Lower lobe of right lung (tissue), 2 donors: Measurements from ENCODE around the gene PPIH. TPM values are rescaled to one million over a fixed set of nuclear protein-coding genes. Genes with fewer than 3 reads are reported as not detected.
A peak's percentile ranks its signal among the peaks of the same experiment; 100 is the strongest.

Experiments used
- ATAC-seq, 2 donors: fragments of 200-7000 bp; cut with Tn5 transposase; one replicate each; pipeline ENCODE4 v1.9.1; 2020 to 2022; ENCODE audit warnings: mild to moderate bottlenecking in 2 of 2, moderate library complexity in 2 of 2
- DNase-seq: peaks from one replicate; pipeline ENCODE4 v3.0.0-alpha.2; 2020
- H3K27ac ChIP-seq: fragments of 200-600 bp; one replicate; pipeline ENCODE4 v1.8.0; 2022
- H3K27me3 ChIP-seq: fragments of 200-600 bp; one replicate; pipeline ENCODE4 v1.8.0; 2022; ENCODE audit warnings: low read depth
- H3K36me3 ChIP-seq: fragments of 200-600 bp; one replicate; pipeline ENCODE4 v1.8.0; 2022; ENCODE audit warnings: mild to moderate bottlenecking
- H3K4me1 ChIP-seq: fragments of 200-600 bp; one replicate; pipeline ENCODE4 v1.8.0; 2022
- H3K4me3 ChIP-seq: fragments of 200-600 bp; one replicate; pipeline ENCODE4 v1.8.0; 2022; ENCODE audit warnings: mild to moderate bottlenecking
- H3K9me3 ChIP-seq: fragments of 200-600 bp; one replicate; pipeline ENCODE4 v1.8.0; 2022
- intact Hi-C: fragments of 100-400 bp; cut with DNase I; formaldehyde crosslinking; loops from one replicate; pipeline ENCODE4 v1.11.0; 2022
- total RNA-seq: library from RNA; stranded (reverse); fragmentation: NEBNext Ultra II Directional; extraction: Animal tissue kit (Norgen Biotek cat#: 25700); gene quantifications from one replicate; pipeline ENCODE4 v1.2.1, GENCODE V29; 2021
- TF ChIP-seq, protein P1 (sequence below): fragments of 200-600 bp; IDR thresholded peaks from one replicate; pipeline ENCODE4 v1.8.0; 2022; ENCODE audit warnings: antibody characterized with exemption, mild to moderate bottlenecking
- donor health status: DM: no; HTN: yes; CAD: no; lungs with severe emphysema.

PPIH gene
- total RNA-seq, 1 donor from 2014 or later, result 25.1 TPM

DNA sequence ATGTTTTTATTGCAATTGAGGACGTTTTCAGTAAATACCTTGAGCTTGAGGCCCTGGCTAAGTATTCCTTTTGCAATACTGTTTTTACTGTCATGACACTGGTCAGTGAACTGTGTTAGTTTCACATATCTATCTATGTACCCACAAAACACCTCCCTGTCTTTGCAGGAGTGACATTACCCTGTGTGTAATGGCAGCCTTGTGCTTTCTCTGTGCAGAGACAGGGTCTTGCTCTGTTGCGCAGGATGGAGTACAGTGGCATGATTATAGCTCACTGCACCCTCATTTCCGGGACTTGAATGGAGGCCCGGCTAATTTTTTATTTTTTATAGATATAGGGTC lies 32.9 kb downstream of the PPIH start:
- Histone ChIP-seq H3K27me3 (no peaks in the 10 kb centered on the region), H3K9me3 (no peaks in the 10 kb centered on the region), H3K4me1 (peaks cover 79% of the 10 kb centered on the region), H3K4me3 (no peak overlapping the region), H3K27ac (no peak overlapping the region), H3K36me3 (peaks cover 29% of the 10 kb centered on the region)
- intact Hi-C loops, result no loop called here
- TF ChIP-seq, protein P1, sequence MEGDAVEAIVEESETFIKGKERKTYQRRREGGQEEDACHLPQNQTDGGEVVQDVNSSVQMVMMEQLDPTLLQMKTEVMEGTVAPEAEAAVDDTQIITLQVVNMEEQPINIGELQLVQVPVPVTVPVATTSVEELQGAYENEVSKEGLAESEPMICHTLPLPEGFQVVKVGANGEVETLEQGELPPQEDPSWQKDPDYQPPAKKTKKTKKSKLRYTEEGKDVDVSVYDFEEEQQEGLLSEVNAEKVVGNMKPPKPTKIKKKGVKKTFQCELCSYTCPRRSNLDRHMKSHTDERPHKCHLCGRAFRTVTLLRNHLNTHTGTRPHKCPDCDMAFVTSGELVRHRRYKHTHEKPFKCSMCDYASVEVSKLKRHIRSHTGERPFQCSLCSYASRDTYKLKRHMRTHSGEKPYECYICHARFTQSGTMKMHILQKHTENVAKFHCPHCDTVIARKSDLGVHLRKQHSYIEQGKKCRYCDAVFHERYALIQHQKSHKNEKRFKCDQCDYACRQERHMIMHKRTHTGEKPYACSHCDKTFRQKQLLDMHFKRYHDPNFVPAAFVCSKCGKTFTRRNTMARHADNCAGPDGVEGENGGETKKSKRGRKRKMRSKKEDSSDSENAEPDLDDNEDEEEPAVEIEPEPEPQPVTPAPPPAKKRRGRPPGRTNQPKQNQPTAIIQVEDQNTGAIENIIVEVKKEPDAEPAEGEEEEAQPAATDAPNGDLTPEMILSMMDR, result no peak
- DNase-seq, result no peak
- no peak for ATAC-seq

DNA sequence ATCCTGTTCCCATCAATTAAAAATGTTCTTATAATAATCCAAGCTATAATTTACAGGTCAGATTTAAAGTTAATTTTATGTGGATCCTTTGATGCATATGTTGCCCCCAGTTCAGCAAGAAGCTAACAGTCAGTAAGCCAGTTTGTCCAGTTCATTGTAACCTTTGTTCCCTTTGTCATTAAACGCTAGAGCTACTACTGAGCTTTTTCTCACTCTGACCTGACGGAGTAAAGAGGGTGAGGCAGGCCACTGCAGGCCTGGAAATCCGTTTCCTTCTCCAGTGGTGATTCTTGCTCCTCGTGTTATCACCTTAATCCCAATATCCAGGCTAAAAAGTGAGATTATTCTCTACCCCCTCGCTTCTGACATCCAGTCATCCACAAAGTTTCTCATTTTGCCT lies 34.2 kb downstream of the PPIH start:
- intact Hi-C loops, result no loop called here
- ATAC-seq (peak in 1 of 2 donors; percentile 22), DNase-seq (no peak)
- Histone ChIP-seq H3K27ac (peak overlapping the region; percentile 13), H3K4me3 (no peak overlapping the region), H3K9me3 (no peaks in the 10 kb centered on the region), H3K36me3 (peaks cover 37% of the 10 kb centered on the region), H3K4me1 (peaks cover 66% of the 10 kb centered on the region), H3K27me3 (no peaks in the 10 kb centered on the region)
- TF ChIP-seq, protein P1, result no peak

- peaks cover 37% of the 10 kb centered on the region for H3K36me3 ChIP-seq
- peaks cover 62% of the 10 kb centered on the region for H3K4me1 ChIP-seq
- TF ChIP-seq, protein P1, result no peak
- H3K27ac ChIP-seq, result peak overlapping the region; percentile 13
- H3K4me3 ChIP-seq, result no peak overlapping the region
- no peak for DNase-seq
- no peaks in the 10 kb centered on the region for H3K27me3 ChIP-seq
- no peaks in the 10 kb centered on the region for H3K9me3 ChIP-seq
- intact Hi-C loops, result no loop called here
- peak; percentile 50 to 74 for ATAC-seq
Measured at GRCh38 chr1:42692911-42693310, 34.7 kb downstream of the PPIH start.

GRCh38 chr1:42698081-42698813 lies 40.0 kb downstream of the PPIH start:
- ATAC-seq, result no peak

DNA sequence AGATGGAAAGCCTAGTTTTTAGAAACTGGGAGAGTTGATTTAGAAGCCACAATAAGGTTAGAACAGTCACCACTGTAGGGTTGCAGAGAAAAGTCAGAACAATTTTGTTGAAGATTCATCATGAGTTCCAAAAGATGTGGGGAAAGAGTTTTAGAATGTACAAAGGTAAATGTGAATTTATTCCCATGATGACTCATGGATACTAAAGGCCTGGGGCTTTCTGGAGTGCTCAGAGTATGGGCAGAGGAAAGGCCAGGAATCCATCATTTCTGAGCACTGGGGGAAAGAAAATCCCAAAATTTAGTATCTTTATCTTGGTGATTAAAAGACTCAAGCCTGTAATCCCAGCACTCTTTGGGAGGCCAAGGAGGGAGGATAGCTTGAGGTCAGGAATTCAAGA lies 41.8 kb downstream of the PPIH start:
- no peak for DNase-seq
- peaks cover 99% of the 10 kb centered on the region for H3K36me3 ChIP-seq
- no peak for ATAC-seq
- H3K9me3 ChIP-seq, result no peaks in the 10 kb centered on the region
- TF ChIP-seq, protein P1, result no peak
- H3K4me3 ChIP-seq, result no peak overlapping the region
- intact Hi-C loops, result no loop called here
- H3K27ac ChIP-seq, result no peak overlapping the region
- H3K4me1 ChIP-seq, result no peaks in the 10 kb centered on the region
- H3K27me3 ChIP-seq, result no peaks in the 10 kb centered on the region

More at GRCh38 chr1:42698081-42698813, 40.0 kb downstream of the PPIH start:
- Histone ChIP-seq H3K4me1 (peaks cover 13% of the 10 kb centered on the region), H3K27me3 (no peaks in the 10 kb centered on the region), H3K27ac (no peak overlapping the region), H3K4me3 (no peak overlapping the region), H3K9me3 (no peaks in the 10 kb centered on the region), H3K36me3 (peaks cover 90% of the 10 kb centered on the region)
- TF ChIP-seq, protein P1, result no peak
- DNase-seq, result no peak
- intact Hi-C loops, result no loop called here
